ENCODE measurements around the gene KCTD7. TPM values are rescaled to one million over a fixed set of nuclear protein-coding genes. Genes with fewer than 3 reads are reported as not detected.

KCTD7 gene
- total and polyA plus RNA-seq, 2 of the 13 experiments (the other 11 are each of a cell fraction or from before 2014, with no cell fraction given): 7.3 to 13.5 TPM

GRCh38 chr7:66681491-66682349 lies 53.0 kb downstream of the KCTD7 start (continued):
- 0 out of 2 replicates have a peak, but pooled peaks have one; percentile 19 for TF ChIP-seq HMGXB3 (CRISPR knock-in tag; IDR thresholded peaks at IDR 0.05; ENCODE audit: borderline replicate concordance)
- TF ChIP-seq IKZF4 (CRISPR knock-in tag; IDR thresholded peaks at IDR 0.05; ENCODE audit: borderline replicate concordance, low read depth, not compliant biosample characterization): no peak
- 0 out of 2 replicates have a peak, but pooled peaks have one; percentile 55 for TF ChIP-seq SMAD3 (CRISPR knock-in tag; IDR thresholded peaks at IDR 0.05)
- TF ChIP-seq TAF15 (IDR thresholded peaks at IDR 0.05; ENCODE audit: low read depth, low read length, poor library complexity, severe bottlenecking): no peak
- TF ChIP-seq ZNF292 (CRISPR knock-in tag; IDR thresholded peaks at IDR 0.05; ENCODE audit: borderline replicate concordance, low read depth): 0 out of 2 replicates have a peak, but pooled peaks have one; percentile 13
- TF ChIP-seq, protein P1, sequence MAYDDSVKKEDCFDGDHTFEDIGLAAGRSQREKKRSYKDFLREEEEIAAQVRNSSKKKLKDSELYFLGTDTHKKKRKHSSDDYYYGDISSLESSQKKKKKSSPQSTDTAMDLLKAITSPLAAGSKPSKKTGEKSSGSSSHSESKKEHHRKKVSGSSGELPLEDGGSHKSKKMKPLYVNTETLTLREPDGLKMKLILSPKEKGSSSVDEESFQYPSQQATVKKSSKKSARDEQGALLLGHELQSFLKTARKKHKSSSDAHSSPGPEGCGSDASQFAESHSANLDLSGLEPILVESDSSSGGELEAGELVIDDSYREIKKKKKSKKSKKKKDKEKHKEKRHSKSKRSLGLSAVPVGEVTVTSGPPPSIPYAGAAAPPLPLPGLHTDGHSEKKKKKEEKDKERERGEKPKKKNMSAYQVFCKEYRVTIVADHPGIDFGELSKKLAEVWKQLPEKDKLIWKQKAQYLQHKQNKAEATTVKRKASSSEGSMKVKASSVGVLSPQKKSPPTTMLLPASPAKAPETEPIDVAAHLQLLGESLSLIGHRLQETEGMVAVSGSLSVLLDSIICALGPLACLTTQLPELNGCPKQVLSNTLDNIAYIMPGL (CRISPR knock-in tag; IDR thresholded peaks at IDR 0.05; ENCODE audit: borderline replicate concordance in 1 of 2, low read depth in 1 of 2): peak in 1 of 2 experiments; percentile 71; a peak in 3 of 4 replicates
- TF ChIP-seq, protein P2, sequence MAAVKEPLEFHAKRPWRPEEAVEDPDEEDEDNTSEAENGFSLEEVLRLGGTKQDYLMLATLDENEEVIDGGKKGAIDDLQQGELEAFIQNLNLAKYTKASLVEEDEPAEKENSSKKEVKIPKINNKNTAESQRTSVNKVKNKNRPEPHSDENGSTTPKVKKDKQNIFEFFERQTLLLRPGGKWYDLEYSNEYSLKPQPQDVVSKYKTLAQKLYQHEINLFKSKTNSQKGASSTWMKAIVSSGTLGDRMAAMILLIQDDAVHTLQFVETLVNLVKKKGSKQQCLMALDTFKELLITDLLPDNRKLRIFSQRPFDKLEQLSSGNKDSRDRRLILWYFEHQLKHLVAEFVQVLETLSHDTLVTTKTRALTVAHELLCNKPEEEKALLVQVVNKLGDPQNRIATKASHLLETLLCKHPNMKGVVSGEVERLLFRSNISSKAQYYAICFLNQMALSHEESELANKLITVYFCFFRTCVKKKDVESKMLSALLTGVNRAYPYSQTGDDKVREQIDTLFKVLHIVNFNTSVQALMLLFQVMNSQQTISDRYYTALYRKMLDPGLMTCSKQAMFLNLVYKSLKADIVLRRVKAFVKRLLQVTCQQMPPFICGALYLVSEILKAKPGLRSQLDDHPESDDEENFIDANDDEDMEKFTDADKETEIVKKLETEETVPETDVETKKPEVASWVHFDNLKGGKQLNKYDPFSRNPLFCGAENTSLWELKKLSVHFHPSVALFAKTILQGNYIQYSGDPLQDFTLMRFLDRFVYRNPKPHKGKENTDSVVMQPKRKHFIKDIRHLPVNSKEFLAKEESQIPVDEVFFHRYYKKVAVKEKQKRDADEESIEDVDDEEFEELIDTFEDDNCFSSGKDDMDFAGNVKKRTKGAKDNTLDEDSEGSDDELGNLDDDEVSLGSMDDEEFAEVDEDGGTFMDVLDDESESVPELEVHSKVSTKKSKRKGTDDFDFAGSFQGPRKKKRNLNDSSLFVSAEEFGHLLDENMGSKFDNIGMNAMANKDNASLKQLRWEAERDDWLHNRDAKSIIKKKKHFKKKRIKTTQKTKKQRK (IDR thresholded peaks at IDR 0.05; ENCODE audit: low read length): no peak
- TF ChIP-seq FOXA3 (CRISPR knock-in tag; IDR thresholded peaks at IDR 0.05): peak; percentile 35
- TF ChIP-seq ZBTB4 (CRISPR knock-in tag; IDR thresholded peaks at IDR 0.05; ENCODE audit: borderline replicate concordance): peak; percentile 57; the same call in 1 of the 2 replicates

All from HepG2 (cell line).